Activated naive CD8-positive, alpha-beta T cell treated with anti-CD3 and anti-CD28 coated beads, Interleukin-2, amount 10 ng/mL, durations not matched to agents 7 days and 5 days (primary cell): ENCODE measurements around the gene EXOC6B. TPM values are rescaled to one million over a fixed set of nuclear protein-coding genes. Genes with fewer than 3 reads are reported as not detected.

Experiments
- ATAC-seq: fragments of 150-1000 bp; cut with Tn5 transposase; one replicate; pipeline ENCODE4 v1.10.0; 2021; ENCODE audit warnings: low read depth, moderate library complexity
- POLR2A ChIA-PET: fragments of 350-600 bp; sonication (Branson Sonifier 250); formaldehyde crosslinking; loops from one replicate; lab custom pipeline; 2021; ENCODE audit warnings: antibody characterized with exemption; lab: Charles Lee
- DNase-seq: peaks from one replicate; pipeline ENCODE4 v3.0.0; 2021
- H3K27ac Mint-ChIP-seq: one replicate; pipeline ENCODE4 v1.8.0; 2022; ENCODE audit warnings: mild to moderate bottlenecking, mixed read lengths
- H3K27me3 Mint-ChIP-seq: one replicate; pipeline ENCODE4 v1.8.0; 2022; ENCODE audit warnings: mild to moderate bottlenecking, moderate library complexity, mixed read lengths
- H3K36me3 Mint-ChIP-seq: one replicate; pipeline ENCODE4 v1.8.0; 2021; ENCODE audit warnings: mild to moderate bottlenecking, mixed read lengths
- H3K4me1 Mint-ChIP-seq: one replicate; pipeline ENCODE4 v1.8.0; 2021; ENCODE audit warnings: mixed read lengths
- H3K4me3 Mint-ChIP-seq: one replicate; pipeline ENCODE4 v1.8.0; 2022; ENCODE audit warnings: mild to moderate bottlenecking, moderate library complexity, mixed read lengths
- H3K9me3 Mint-ChIP-seq: one replicate; pipeline ENCODE4 v1.8.0; 2021; ENCODE audit warnings: mixed read lengths
- total RNA-seq, 2 experiments: library from RNA; stranded (reverse); gene quantifications; one replicate each; pipeline ENCODE4 v1.2.3, GENCODE V29; 2021

EXOC6B gene
- total RNA-seq, 2 experiments from 2014 or later, result 20.7 to 22.7 TPM

DNA sequence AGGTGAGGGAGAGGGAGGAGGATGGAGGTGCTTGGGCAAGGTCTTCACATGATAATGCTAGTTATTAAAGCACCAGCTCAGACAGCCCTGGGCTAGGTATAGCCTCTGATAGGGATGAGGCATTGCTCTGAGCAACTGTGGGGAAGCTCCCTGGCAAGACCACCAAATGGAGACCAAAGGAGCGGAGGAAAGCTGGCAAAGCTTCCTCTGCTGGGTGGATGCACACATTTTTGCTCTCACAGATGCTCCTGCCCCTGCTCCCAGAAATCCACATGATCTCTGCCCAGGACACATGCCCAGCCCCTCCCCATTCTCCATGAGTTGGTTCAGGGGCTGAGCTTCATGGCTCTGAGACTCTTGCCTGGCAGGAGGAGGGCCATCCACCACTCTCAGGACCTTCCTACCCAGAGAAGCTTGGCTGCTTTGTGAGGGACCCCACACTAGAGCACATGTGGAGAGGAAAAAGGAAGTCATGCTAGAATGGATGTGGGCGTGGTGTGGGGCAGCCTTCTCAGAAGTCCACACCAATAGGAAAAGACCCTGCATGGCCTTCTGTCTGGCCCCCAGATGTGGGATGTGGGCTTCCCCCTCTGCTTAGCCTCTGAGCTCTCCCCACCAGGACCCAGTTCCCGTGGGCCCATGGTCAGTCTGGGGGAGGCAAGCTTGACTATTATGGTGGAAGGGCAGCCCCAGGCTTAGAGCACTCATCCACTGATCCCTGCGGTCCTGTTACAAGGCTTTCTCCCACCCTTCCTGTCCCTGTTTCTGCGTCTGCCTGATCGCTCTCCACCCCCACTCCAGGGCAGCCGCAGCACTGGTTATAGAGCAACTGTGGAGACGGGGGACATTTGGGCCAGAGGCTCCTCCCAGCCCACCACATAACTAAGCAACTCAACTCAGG, 667.7 kb downstream of the EXOC6B start:
- H3K4me1 Mint-ChIP-seq, result no peaks in the 10 kb centered on the region
- DNase-seq (no peak), ATAC-seq (no peak)
- H3K27me3 Mint-ChIP-seq, result peaks cover 7% of the 10 kb centered on the region
- POLR2A ChIA-PET, result no interaction called here
- no peak overlapping the region for H3K27ac Mint-ChIP-seq
- H3K4me3 Mint-ChIP-seq, result no peak overlapping the region
- no peaks in the 10 kb centered on the region for H3K36me3 Mint-ChIP-seq
- H3K9me3 Mint-ChIP-seq, result no peaks in the 10 kb centered on the region

DNA sequence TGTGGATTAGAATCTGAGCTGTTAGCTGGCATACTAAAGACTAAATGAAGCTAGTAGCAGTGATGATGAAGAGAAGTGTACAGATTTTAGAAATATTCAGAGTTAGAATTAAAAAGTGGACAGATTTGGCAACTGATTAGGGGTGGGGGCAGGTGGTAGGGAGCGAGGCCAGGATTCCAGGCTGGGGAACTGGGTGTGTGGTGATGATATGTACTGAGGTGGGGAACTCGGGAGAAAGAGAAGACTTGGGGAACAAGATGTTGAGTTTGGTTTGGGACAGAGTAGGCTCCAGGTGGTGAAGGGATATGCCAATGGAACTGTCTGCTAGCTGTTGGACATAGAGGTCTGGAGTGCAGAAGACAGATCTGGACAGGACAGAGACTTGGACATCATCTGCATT, 669.0 kb downstream of the EXOC6B start:
- Mint-ChIP-seq H3K4me3 (no peak overlapping the region), H3K36me3 (no peaks in the 10 kb centered on the region), H3K4me1 (no peaks in the 10 kb centered on the region), H3K9me3 (no peaks in the 10 kb centered on the region), H3K27me3 (peaks cover 9% of the 10 kb centered on the region), H3K27ac (no peak overlapping the region)
- DNase-seq, result no peak
- ATAC-seq, result no peak
- POLR2A ChIA-PET, result no interaction called here

GRCh38 chr2:72155737-72156136, 670.1 kb downstream of the EXOC6B start:
- no peak for ATAC-seq
- Mint-ChIP-seq H3K4me3 (no peak overlapping the region), H3K27ac (no peak overlapping the region), H3K27me3 (peaks cover 19% of the 10 kb centered on the region), H3K4me1 (no peaks in the 10 kb centered on the region), H3K36me3 (no peaks in the 10 kb centered on the region), H3K9me3 (no peaks in the 10 kb centered on the region)
- no peak for DNase-seq
- POLR2A ChIA-PET, result no interaction called here

DNA sequence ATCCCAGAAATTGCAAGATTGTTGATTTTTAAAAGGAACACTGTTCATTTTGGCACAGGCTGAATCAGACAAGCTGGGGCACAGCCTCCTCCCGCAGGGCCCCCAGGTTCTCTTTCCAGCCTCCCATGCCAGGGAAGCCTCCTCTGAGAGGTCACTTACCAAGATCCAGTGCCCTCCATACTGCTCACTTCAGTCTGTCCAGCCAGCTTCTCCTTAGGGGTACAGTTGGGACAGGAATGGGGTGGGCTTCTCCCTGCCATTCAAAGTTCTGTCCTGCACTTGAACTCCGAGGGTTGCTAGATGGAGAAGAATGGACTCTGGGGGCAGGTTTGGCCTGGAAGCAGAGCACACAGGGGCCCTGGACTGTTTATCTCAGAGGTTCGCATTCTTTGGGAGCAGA, 670.7 kb downstream of the EXOC6B start:
- DNase-seq (no peak), ATAC-seq (no peak)
- H3K4me3 Mint-ChIP-seq, result no peak overlapping the region
- no peaks in the 10 kb centered on the region for H3K36me3 Mint-ChIP-seq
- no peaks in the 10 kb centered on the region for H3K9me3 Mint-ChIP-seq
- H3K27me3 Mint-ChIP-seq, result peaks cover 23% of the 10 kb centered on the region
- H3K27ac Mint-ChIP-seq, result no peak overlapping the region
- peaks cover 4% of the 10 kb centered on the region for H3K4me1 Mint-ChIP-seq
- POLR2A ChIA-PET, result no interaction called here

- H3K4me3 Mint-ChIP-seq, result no peak overlapping the region
- no peak overlapping the region for H3K27ac Mint-ChIP-seq
- POLR2A ChIA-PET, result no interaction called here
- no peaks in the 10 kb centered on the region for H3K36me3 Mint-ChIP-seq
- H3K9me3 Mint-ChIP-seq, result no peaks in the 10 kb centered on the region
- DNase-seq, result no peak
- peaks cover 30% of the 10 kb centered on the region for H3K27me3 Mint-ChIP-seq
- peaks cover 10% of the 10 kb centered on the region for H3K4me1 Mint-ChIP-seq
- ATAC-seq, result no peak
These were observed 671.4 kb downstream of the EXOC6B start for GRCh38 chr2:72154386-72154975.

- no peaks in the 10 kb centered on the region for H3K9me3 Mint-ChIP-seq
- ATAC-seq, result no peak
- H3K36me3 Mint-ChIP-seq, result no peaks in the 10 kb centered on the region
- H3K27ac Mint-ChIP-seq, result no peak overlapping the region
- POLR2A ChIA-PET, result no interaction called here
- H3K27me3 Mint-ChIP-seq, result peaks cover 36% of the 10 kb centered on the region
- DNase-seq, result no peak
- no peak overlapping the region for H3K4me3 Mint-ChIP-seq
- H3K4me1 Mint-ChIP-seq, result peaks cover 16% of the 10 kb centered on the region
These were observed 671.9 kb downstream of the EXOC6B start for GRCh38 chr2:72153924-72154323.

DNA sequence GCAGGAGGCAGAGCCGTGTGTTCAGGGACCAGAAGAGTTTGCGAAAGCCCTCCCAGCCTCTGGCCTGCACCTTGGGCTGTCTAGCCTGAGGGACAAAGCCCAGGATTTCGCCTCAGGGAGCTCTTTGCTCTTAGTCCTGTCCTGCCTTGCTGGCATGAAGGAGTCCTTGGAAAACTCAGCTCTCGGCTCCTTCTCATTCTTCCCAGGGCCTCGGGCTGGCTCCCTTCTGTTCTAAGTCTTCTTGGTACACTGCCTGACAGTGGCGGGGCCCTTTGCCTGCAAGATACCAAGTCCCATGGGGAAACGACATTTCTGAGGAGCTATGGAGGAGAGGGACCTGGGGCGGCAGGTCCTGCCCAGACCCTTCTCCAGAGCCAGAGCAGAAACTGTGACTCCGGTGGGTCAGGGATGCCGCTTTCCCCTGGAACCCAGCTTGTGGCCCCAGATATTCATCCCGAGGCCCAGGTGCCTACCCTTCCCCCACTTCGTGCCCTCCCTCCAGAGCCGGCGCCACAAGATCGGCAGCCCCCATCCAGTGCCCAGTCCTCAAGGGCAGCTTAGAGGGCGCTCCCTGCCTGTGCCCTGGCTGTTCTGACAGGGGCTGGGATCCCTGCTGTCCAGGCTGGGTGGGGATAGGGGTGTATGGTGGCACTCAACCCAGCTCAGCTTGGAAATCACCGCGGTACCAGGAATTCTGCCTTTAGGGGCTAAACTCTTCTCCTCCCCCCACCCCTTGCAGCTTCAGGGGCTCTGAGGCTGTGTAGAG, 672.6 kb downstream of the EXOC6B start:
- Mint-ChIP-seq H3K9me3 (no peaks in the 10 kb centered on the region), H3K27me3 (peaks cover 39% of the 10 kb centered on the region), H3K4me3 (no peak overlapping the region), H3K36me3 (peaks cover 2% of the 10 kb centered on the region), H3K27ac (no peak overlapping the region), H3K4me1 (peaks cover 17% of the 10 kb centered on the region)
- no peak for DNase-seq
- POLR2A ChIA-PET, result no interaction called here
- no peak for ATAC-seq

DNA sequence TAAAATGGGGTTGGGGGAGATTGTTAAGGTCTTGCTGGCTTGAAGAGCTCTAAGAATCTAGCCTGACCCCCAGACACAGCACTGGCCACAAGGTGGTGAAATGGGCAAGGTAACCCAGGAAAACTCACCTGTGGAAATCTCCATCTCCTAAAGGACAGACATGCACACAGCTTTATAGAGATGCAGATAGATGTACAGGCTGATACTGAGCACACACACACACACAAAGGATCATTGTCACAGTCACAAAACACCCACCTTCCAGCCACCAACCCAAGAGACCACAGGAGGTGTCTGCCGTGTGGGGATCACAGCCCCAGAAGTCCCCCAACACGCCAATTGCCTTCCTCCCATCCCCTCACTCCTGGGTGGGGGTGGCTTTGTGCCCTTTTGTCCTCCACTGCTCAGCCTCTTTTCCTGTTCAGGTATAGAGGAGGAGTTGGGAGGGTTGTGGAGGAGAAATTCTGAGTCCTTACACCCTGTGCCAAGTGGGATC, 674.9 kb downstream of the EXOC6B start:
- Mint-ChIP-seq H3K4me3 (no peak overlapping the region), H3K27me3 (peaks cover 54% of the 10 kb centered on the region), H3K4me1 (peaks cover 25% of the 10 kb centered on the region), H3K9me3 (peaks cover 1% of the 10 kb centered on the region), H3K36me3 (peaks cover 6% of the 10 kb centered on the region), H3K27ac (no peak overlapping the region)
- DNase-seq (no peak), ATAC-seq (no peak)
- POLR2A ChIA-PET, result interaction anchor here (1.0 kb wide), 1 partner anchor 227 kb away, joined by 3 read pairs; no protein-coding TSS in a partner anchor

DNA sequence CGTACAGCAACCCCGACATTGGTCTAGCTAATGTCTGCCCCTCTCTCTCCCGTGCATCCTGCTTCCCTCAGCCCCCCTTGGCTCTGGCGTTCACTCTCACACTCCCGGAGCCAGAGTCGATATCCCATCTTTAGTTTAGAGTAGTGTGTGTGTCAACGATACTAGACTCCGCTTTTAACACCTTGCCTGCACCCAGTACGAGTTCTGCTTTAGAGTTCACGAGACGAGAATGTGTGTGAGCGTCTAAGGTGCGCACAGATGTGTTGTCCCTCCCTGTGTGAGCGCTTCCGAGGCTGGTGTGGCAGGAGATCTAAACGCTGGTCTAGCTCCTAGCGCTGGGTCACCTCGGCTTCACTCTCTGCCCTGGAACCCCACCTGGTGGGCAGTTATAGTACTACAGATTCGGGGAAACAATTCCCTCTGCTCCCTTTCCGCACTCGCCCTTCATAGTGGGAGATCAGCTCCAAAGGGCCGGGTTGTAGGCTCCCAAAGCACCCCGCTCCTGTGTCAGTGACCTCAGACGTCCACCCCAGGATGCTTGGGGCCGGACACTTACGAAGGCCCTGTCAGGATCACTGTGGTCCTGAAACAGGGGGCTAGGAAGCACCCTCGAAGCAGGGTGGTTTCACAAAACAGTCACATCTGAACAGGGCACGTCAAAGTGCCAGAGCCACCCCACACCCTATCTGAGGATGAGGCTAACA, 675.5 kb downstream of the EXOC6B start:
- peak overlapping the region; percentile 18 for H3K27ac Mint-ChIP-seq
- peak; percentile 60 for ATAC-seq
- H3K4me3 Mint-ChIP-seq, result peak overlapping the region; percentile 66
- peaks cover 59% of the 10 kb centered on the region for H3K27me3 Mint-ChIP-seq
- peak; percentile 64 for DNase-seq
- H3K9me3 Mint-ChIP-seq, result peaks cover 1% of the 10 kb centered on the region
- POLR2A ChIA-PET, result interaction anchor here (1.0 kb wide), 1 partner anchor 226 kb away, joined by 3 read pairs; no protein-coding TSS in a partner anchor
- H3K36me3 Mint-ChIP-seq, result peaks cover 6% of the 10 kb centered on the region
- H3K4me1 Mint-ChIP-seq, result peaks cover 28% of the 10 kb centered on the region

DNA sequence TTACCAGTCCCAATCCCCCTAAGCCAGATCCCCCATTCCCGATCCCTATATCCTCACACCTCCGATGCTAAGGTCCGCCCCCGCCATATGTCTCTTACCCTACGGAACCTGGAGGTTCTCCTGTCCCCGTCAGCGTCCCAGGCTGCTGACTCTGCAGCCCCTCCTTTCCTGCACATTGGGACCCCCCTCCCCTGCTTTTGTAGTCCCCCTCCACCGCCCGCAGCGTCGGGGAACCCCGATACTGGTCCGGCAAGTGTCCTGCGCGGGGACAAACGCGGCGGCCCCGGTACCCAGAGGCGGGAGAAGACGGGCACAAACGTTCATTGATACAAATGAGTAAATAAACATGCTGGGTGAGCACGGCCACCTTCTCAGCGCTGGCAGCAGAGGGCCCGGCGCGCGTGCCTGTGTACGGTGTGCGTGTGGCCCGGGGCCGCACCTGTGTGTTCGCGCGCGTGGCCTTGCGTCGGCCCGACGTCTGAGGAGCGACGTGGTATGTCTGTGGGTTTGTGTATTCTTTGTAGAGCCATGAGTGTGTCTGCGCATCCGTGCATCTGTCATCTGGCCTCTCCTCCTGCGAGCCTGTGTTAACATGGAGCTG, 676.2 kb downstream of the EXOC6B start:
- peaks cover 1% of the 10 kb centered on the region for H3K9me3 Mint-ChIP-seq
- H3K36me3 Mint-ChIP-seq, result peaks cover 6% of the 10 kb centered on the region
- H3K27me3 Mint-ChIP-seq, result peaks cover 62% of the 10 kb centered on the region
- POLR2A ChIA-PET, result interaction anchor here (1.0 kb wide), 1 partner anchor 226 kb away, joined by 3 read pairs; no protein-coding TSS in a partner anchor
- H3K4me1 Mint-ChIP-seq, result peaks cover 28% of the 10 kb centered on the region
- ATAC-seq, result peak; percentile 11
- no peak overlapping the region for H3K27ac Mint-ChIP-seq
- DNase-seq, result peak; percentile 33
- H3K4me3 Mint-ChIP-seq, result peak overlapping the region; percentile 66

- DNase-seq (peak; percentile 43), ATAC-seq (peak; percentile 21)
- Mint-ChIP-seq H3K9me3 (peaks cover 1% of the 10 kb centered on the region), H3K27me3 (peaks cover 63% of the 10 kb centered on the region), H3K27ac (no peak overlapping the region), H3K36me3 (peaks cover 6% of the 10 kb centered on the region), H3K4me3 (peak overlapping the region; percentile 79), H3K4me1 (peaks cover 28% of the 10 kb centered on the region)
- POLR2A ChIA-PET, result no interaction called here
These were observed 676.8 kb downstream of the EXOC6B start for GRCh38 chr2:72148837-72149555.
